ENCODE results near the gene KSR2.

DNA sequence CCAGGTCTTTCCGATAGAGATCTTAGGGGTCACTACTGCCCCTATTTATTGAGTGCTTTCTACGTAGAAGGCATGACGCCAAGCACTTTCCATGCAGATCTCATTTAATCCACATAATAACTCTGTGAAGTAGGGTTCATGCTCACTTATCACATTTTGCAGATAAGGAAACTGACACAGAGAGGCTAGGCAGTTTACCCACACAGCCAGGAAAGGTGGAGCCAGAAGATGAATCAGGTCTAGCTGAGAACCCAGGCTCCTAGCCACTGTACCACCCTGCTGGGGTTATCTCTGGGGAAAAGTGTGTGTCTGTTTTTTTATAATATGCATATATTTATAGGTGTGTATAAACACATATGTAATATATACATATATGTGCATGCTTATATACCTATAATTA, 83.6 kb downstream of the KSR2 start:
- TF ChIP-seq POLR2A (IDR thresholded peaks at IDR 0.05; ENCODE audit: low read depth, low read length): no peak
- TF ChIP-seq POLR2AphosphoS5 (IDR thresholded peaks at IDR 0.05; ENCODE audit: low read depth, low read length): no peak
- no peak for TF ChIP-seq SPI1 (IDR thresholded peaks at IDR 0.05; ENCODE audit: low read depth, low read length)
- TF ChIP-seq TAF1 (IDR thresholded peaks at IDR 0.05; ENCODE audit: low read depth, low read length): no peak

Data from GM12891 (cell line).